Tibial nerve (tissue), 4 donors: ENCODE results near the gene SFT2D3. TPM values are rescaled to one million over a fixed set of nuclear protein-coding genes. Genes with fewer than 3 reads are reported as not detected.

Source experiments
- DNase-seq, 2 donors: peaks; one replicate each; pipeline ENCODE4 v3.0.0-alpha.2; 2019; ENCODE audit warnings: low spot score in 2 of 2
- H3K27ac ChIP-seq, 4 donors: fragments of 200-600 bp; sonication (generic) in 3 of 4; one replicate each; pipeline ENCODE4 v1.5.1; 2017 to 2019; ENCODE audit warnings: mild to moderate bottlenecking in 1 of 4
- H3K27me3 ChIP-seq, 2 donors: fragments of 200-600 bp; sonication (generic) in 1 of 2; one replicate each; pipeline versions ENCODE4 v1.5.1 to v1.6.0; 2017 to 2019
- H3K36me3 ChIP-seq, 3 donors: fragments of 200-600 bp; sonication (generic); one replicate each; pipeline ENCODE4 v1.5.1; 2018 to 2019
- H3K4me1 ChIP-seq, 4 donors: fragments of 200-600 bp; sonication (generic) in 3 of 4; one replicate each; pipeline ENCODE4 v1.5.1; 2017 to 2019
- H3K4me3 ChIP-seq, 4 donors: fragments of 200-600 bp; sonication (generic) in 3 of 4; one replicate each; pipeline ENCODE4 v1.5.1; 2017 to 2019; ENCODE audit warnings: mild to moderate bottlenecking in 1 of 4, moderate library complexity in 1 of 4
- H3K9me3 ChIP-seq, 4 donors: fragments of 200-600 bp; sonication (generic) in 3 of 4; one replicate each; pipeline ENCODE4 v1.5.1; 2017 to 2019
- EP300 ChIP-seq, 2 donors: sonication (generic); formaldehyde crosslinking; IDR thresholded peaks; one replicate each; pipeline ENCODE4 v1.6.1; 2017; ENCODE audit warnings: antibody characterized with exemption in 2 of 2, mild to moderate bottlenecking in 1 of 2
- POLR2A ChIP-seq, 2 donors: fragments of 450-650 bp; IDR thresholded peaks; one replicate each; pipeline ENCODE4 v1.6.1; 2017; ENCODE audit warnings: antibody characterized with exemption in 2 of 2, mild to moderate bottlenecking in 2 of 2, moderate library complexity in 2 of 2
- WGBS, 2 donors: methylation state at CpG; one replicate each; pipeline ENCODE4 v1.1.5; 2018; 5-methylcytosine and 5-hydroxymethylcytosine counted together
- total RNA-seq, 4 donors: library from RNA; depleted of rRNA; stranded (reverse); fragments of >200 nt; gene quantifications; one replicate each; pipeline ENCODE4 v1.1.0, GENCODE V29; 2016
- TF ChIP-seq, protein P1 (sequence below), 5 experiments: fragments of 200-600 bp in 3 of 5; fragments of 450-650 bp in 2 of 5; sonication (generic) in 3 of 5; IDR thresholded peaks; one replicate each; pipeline ENCODE4 v1.5.1; 2016 to 2019; ENCODE audit warnings: antibody characterized with exemption in 5 of 5, mild to moderate bottlenecking in 3 of 5, moderate library complexity in 2 of 5

Gene SFT2D3
- total RNA-seq, 4 donors from 2014 or later = 10.7 to 13.6 (median 12.4) TPM

DNA sequence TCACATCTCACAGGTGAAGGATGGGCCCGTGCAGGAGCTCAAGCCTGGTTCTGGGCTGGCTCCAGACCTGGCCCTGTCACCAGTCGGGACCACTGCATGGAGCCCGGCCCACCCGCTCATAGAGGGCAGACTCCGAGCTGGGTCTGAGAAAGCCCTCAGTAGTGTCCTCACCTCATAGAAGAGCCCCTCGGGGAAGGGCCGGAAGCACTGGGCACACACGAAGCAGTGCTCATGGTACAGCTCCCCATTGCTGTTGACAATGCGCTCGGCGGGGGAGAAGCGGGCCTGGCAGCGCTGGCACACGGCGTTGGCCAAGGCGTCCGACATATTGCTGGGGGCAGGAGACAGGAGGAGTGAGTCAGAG is 44.1 kb upstream of the SFT2D3 start:
- H3K4me3 ChIP-seq = no peak overlapping the region
- TF ChIP-seq, protein P1, sequence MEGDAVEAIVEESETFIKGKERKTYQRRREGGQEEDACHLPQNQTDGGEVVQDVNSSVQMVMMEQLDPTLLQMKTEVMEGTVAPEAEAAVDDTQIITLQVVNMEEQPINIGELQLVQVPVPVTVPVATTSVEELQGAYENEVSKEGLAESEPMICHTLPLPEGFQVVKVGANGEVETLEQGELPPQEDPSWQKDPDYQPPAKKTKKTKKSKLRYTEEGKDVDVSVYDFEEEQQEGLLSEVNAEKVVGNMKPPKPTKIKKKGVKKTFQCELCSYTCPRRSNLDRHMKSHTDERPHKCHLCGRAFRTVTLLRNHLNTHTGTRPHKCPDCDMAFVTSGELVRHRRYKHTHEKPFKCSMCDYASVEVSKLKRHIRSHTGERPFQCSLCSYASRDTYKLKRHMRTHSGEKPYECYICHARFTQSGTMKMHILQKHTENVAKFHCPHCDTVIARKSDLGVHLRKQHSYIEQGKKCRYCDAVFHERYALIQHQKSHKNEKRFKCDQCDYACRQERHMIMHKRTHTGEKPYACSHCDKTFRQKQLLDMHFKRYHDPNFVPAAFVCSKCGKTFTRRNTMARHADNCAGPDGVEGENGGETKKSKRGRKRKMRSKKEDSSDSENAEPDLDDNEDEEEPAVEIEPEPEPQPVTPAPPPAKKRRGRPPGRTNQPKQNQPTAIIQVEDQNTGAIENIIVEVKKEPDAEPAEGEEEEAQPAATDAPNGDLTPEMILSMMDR (IDR thresholded peaks at IDR 0.05) = no peak
- no peak for TF ChIP-seq POLR2A (IDR thresholded peaks at IDR 0.05)
- no peak for TF ChIP-seq EP300 (IDR thresholded peaks at IDR 0.05)
- peaks cover 0 to 27% (median 0%) of the 10 kb centered on the region in 3 donors for H3K36me3 ChIP-seq
- H3K9me3 ChIP-seq = no peaks in the 10 kb centered on the region
- DNase-seq = no peak
- peak overlapping the region in 2 of 4 donors; percentile 92 for H3K27ac ChIP-seq
- WGBS, 2 donors = 91 to 93% methylated on average over 10 to 12 of the region's 17 CpGs
- no peaks in the 10 kb centered on the region for H3K27me3 ChIP-seq
- H3K4me1 ChIP-seq = peaks cover 0 to 78% (median 41%) of the 10 kb centered on the region in 4 donors

DNA sequence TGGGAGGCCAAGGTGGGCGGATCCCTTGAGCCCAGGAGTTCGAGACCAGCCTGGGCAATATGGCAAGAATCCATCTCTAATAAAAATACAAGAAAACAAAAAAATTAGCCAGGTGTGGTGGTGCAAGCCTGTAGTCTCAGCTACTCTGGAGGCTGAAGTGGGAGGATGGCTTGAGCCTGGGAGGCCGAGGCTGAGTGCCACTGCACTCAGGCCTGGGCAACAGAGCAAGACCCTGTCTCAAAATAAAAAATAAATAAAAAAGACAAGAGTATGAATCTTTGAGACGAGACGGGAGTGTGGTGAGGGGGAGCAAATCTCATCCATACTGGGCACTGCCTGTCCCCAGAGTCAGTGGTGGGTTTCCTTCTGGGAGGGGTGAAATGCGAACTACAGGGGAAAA is 43.2 kb upstream of the SFT2D3 start:
- H3K27me3 ChIP-seq = no peaks in the 10 kb centered on the region
- H3K4me1 ChIP-seq = peaks cover 0 to 78% (median 37%) of the 10 kb centered on the region in 4 donors
- no peak for DNase-seq
- TF ChIP-seq POLR2A (IDR thresholded peaks at IDR 0.05) = no peak
- TF ChIP-seq EP300 (IDR thresholded peaks at IDR 0.05) = no peak
- TF ChIP-seq, protein P1 (IDR thresholded peaks at IDR 0.05) = no peak
- no peak overlapping the region for H3K4me3 ChIP-seq
- peaks cover 0 to 27% (median 0%) of the 10 kb centered on the region in 3 donors for H3K36me3 ChIP-seq
- WGBS, 2 donors = 83 to 88% methylated on average over 6 of the region's 6 CpGs
- peak overlapping the region in 3 of 4 donors; percentile 79 to 92 (median 92) for H3K27ac ChIP-seq
- H3K9me3 ChIP-seq = no peaks in the 10 kb centered on the region

DNA sequence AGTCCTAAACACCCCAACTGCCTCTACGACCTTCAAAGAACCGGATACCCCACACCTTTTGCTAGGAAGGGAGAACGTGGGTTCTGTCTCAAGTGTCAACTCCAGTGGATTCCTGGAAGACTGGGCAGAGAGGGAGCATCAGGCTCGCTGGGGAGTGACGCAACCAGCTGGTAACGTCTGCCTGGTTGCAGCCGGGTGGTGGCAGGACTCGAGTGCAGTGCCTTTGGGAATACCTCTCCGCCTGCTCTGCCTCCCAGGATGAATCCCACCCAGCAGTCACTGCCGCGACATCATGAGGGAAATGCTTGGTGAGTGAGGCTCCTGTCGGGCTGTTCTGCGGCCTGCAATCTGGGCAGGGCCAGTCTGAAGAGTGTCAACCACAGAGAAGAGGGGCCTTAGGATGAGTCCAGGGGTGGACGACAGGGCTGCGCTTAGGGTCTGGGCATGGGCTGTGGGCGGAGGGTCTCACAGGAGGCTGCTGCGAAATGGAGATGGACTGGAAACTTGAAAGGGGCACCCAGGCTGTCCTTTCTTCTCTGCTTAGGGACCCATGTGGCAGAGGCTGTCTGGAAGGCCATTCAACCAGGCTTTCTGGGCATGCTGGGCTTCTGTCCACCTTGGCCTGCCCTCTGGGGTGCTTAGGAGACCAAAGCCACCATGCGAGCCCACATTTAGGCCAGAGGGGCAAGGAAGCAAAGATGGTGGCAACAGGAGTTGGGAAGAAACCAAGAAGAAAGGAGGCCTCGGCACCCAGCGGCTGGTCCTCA is 42.5 kb upstream of the SFT2D3 start:
- H3K4me1 ChIP-seq = peaks cover 0 to 81% (median 40%) of the 10 kb centered on the region in 4 donors
- WGBS, 2 donors = 81 to 85% methylated on average over 12 to 20 of the region's 20 CpGs
- DNase-seq = no peak
- H3K27ac ChIP-seq = peak overlapping the region; percentile 60 to 92 (median 86)
- no peak overlapping the region for H3K4me3 ChIP-seq
- H3K36me3 ChIP-seq = peaks cover 0 to 27% (median 0%) of the 10 kb centered on the region in 3 donors
- no peaks in the 10 kb centered on the region for H3K9me3 ChIP-seq
- no peak for TF ChIP-seq POLR2A (IDR thresholded peaks at IDR 0.05)
- no peak for TF ChIP-seq EP300 (IDR thresholded peaks at IDR 0.05)
- TF ChIP-seq, protein P1 (IDR thresholded peaks at IDR 0.05) = no peak
- H3K27me3 ChIP-seq = no peaks in the 10 kb centered on the region

DNA sequence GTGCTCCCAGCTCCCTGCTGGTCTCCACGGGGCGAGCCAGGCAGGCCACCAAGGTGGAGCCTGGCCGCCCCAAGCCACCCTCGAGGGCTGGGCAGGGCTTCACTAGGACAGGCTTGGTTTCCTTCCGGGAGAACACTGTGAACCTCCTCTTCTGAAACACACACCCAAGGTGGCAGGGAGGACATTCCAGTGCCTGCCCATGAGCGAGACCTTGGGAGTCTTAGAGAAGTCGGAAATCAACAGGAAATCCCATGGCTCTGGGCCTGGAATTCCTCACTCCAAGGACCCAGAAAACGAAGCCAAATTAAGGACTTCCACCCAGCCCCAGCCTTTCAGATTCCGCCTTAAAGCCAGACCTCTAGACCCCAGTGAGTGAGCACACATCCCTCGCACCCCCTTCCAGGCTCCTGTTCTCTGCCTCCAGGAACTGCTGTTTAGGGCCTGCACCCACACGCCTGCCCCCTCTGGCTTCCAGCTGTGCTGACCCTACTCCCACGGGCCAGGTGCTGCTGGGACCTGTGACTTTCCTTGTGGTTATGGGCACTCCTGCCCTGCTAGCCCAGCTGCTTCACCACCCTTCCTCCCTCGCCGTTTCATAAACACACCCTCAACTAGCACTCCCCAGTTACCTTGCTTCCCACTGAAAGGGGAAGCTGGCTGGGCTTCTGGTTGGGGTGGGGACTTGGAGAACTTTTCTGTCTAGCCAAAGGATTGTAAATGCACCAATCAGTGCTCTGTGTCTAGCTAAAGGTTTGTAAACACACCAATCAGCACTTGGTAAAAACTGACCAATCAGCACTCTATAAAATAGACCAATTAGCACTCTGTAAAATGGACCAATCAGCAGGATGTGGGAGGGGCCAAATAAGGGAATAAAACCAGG is 41.6 kb upstream of the SFT2D3 start:
- Histone ChIP-seq H3K36me3 (peaks cover 0 to 19% (median 0%) of the 10 kb centered on the region in 3 donors), H3K9me3 (no peaks in the 10 kb centered on the region), H3K27ac (peak overlapping the region; percentile 60 to 92 (median 86)), H3K27me3 (no peaks in the 10 kb centered on the region), H3K4me3 (no peak overlapping the region), H3K4me1 (peaks cover 0 to 88% (median 44%) of the 10 kb centered on the region in 4 donors)
- TF ChIP-seq POLR2A (IDR thresholded peaks at IDR 0.05) (no peak), EP300 (IDR thresholded peaks at IDR 0.05) (peak in 1 of 2 donors; percentile 50)
- no peak for DNase-seq
- WGBS, 2 donors = 71% methylated on average over 12 to 14 of the region's 14 CpGs

DNA sequence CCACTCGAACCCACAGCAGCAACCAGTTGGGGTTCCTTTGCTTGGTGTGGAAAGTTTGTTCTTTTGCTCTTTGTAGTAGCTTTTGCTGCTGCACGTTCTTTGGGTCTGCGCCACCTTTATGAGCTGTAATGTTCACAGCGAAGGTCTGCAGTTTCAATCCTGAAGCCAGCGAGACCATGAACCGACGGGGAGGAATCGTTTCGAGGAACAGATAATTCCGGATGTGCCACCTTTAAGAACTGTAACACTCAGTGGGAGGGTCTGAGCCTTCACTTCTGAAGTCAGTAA is 41.1 kb upstream of the SFT2D3 start:
- H3K9me3 ChIP-seq = no peaks in the 10 kb centered on the region
- no peaks in the 10 kb centered on the region for H3K27me3 ChIP-seq
- H3K27ac ChIP-seq = peak overlapping the region; percentile 55 to 92 (median 86)
- DNase-seq = no peak
- H3K36me3 ChIP-seq = peaks cover 0 to 16% (median 0%) of the 10 kb centered on the region in 3 donors
- H3K4me3 ChIP-seq = no peak overlapping the region
- 87 to 94% methylated on average over 10 of the region's 10 CpGs for WGBS, 2 donors
- TF ChIP-seq EP300 (IDR thresholded peaks at IDR 0.05) (no peak), POLR2A (IDR thresholded peaks at IDR 0.05) (no peak)
- TF ChIP-seq, protein P1 (IDR thresholded peaks at IDR 0.05) = no peak
- H3K4me1 ChIP-seq = peaks cover 0 to 94% (median 49%) of the 10 kb centered on the region in 4 donors
